ENCODE data around the gene LNX1.
"Not testable (repeated sequence)": the region's sequence is repeated elsewhere in the genome, so short reads cannot be mapped to it uniquely, and the experiment has no call there.

LNX1 gene

GRCh38 chr4:53497487-53498244 is 93.6 kb downstream of the LNX1 start:
- DNase-seq (ENCODE audit: low read depth in 2 of 2): no peak

GRCh38 chr4:53494851-53495250 is 96.4 kb downstream of the LNX1 start:
- DNase-seq (ENCODE audit: low read depth in 2 of 2): no peak

GRCh38 chr4:53490965-53491622 is 100.2 kb downstream of the LNX1 start:
- DNase-seq (ENCODE audit: low read depth in 2 of 2): no peak

- no peak for DNase-seq (ENCODE audit: low read depth in 2 of 2)
Observed at GRCh38 chr4:53490161-53490956, 100.9 kb downstream of the LNX1 start.

GRCh38 chr4:53489279-53489889 is 101.9 kb downstream of the LNX1 start:
- no peak for DNase-seq (ENCODE audit: low read depth in 2 of 2)

GRCh38 chr4:53487766-53488165 is 103.5 kb downstream of the LNX1 start:
- no peak for DNase-seq (ENCODE audit: low read depth in 2 of 2)

- DNase-seq (ENCODE audit: low read depth in 2 of 2): no peak
Observed at GRCh38 chr4:53485658-53486040, 105.6 kb downstream of the LNX1 start.

- no peak for DNase-seq (ENCODE audit: low read depth in 2 of 2)
Observed at GRCh38 chr4:53484911-53485657, 106.2 kb downstream of the LNX1 start.

- no peak for DNase-seq (ENCODE audit: low read depth in 2 of 2)
Observed at GRCh38 chr4:53483250-53483649, 108.0 kb downstream of the LNX1 start.

GRCh38 chr4:53481586-53481985 is 109.7 kb downstream of the LNX1 start:
- DNase-seq (ENCODE audit: low read depth in 2 of 2): no peak

- no peak for DNase-seq (ENCODE audit: low read depth in 2 of 2)
Observed at GRCh38 chr4:53480909-53481308, 110.4 kb downstream of the LNX1 start.

- DNase-seq (ENCODE audit: low read depth in 2 of 2): no peak
Observed at GRCh38 chr4:53479736-53480525, 111.4 kb downstream of the LNX1 start.

GRCh38 chr4:53478671-53479456 is 112.4 kb downstream of the LNX1 start:
- no peak for DNase-seq (ENCODE audit: low read depth in 2 of 2)

GRCh38 chr4:53477636-53478035 is 113.7 kb downstream of the LNX1 start:
- no peak for DNase-seq (ENCODE audit: low read depth in 2 of 2)

GRCh38 chr4:53477038-53477565 is 114.2 kb downstream of the LNX1 start:
- DNase-seq (ENCODE audit: low read depth in 2 of 2): no peak

GRCh38 chr4:53476232-53477037 is 114.9 kb downstream of the LNX1 start:
- DNase-seq (ENCODE audit: low read depth in 2 of 2): no peak

GRCh38 chr4:53466576-53466975 is 124.7 kb downstream of the LNX1 start:
- DNase-seq (ENCODE audit: low read depth in 2 of 2): not testable (repeated sequence)

GRCh38 chr4:53465891-53466290 is 125.4 kb downstream of the LNX1 start:
- DNase-seq (ENCODE audit: low read depth in 2 of 2): no peak

- no peak for DNase-seq (ENCODE audit: low read depth in 2 of 2)
Observed at GRCh38 chr4:53465281-53465680, 126.0 kb downstream of the LNX1 start.
